Testis (tissue), 3 donors: ENCODE measurements around the gene ABI3BP. TPM values are rescaled to one million over a fixed set of nuclear protein-coding genes. Genes with fewer than 3 reads are reported as not detected.

Source experiments
- DNase-seq: peaks from one replicate; pipeline ENCODE4 v3.0.0-alpha.2; 2019
- H3K27ac ChIP-seq, 2 donors: fragments of 200-600 bp; sonication (generic); one replicate each; pipeline ENCODE4 v1.5.1; 2019
- H3K27me3 ChIP-seq: fragments of 200-600 bp; sonication (generic); one replicate; pipeline ENCODE4 v1.5.1; 2019
- H3K36me3 ChIP-seq: fragments of 200-600 bp; sonication (generic); one replicate; pipeline ENCODE4 v1.5.1; 2017; ENCODE audit warnings: low read depth; ENCODE audit errors: missing control alignments
- H3K4me1 ChIP-seq: fragments of 200-600 bp; sonication (generic); one replicate; pipeline ENCODE4 v1.5.1; 2019
- H3K4me3 ChIP-seq, 2 donors: fragments of 200-600 bp; sonication (generic); one replicate each; pipeline ENCODE4 v1.5.1; 2017 to 2019
- H3K9me3 ChIP-seq: fragments of 200-600 bp; sonication (generic); one replicate; pipeline ENCODE4 v1.5.1; 2017
- POLR2A ChIP-seq: fragments of 450-650 bp; IDR thresholded peaks from one replicate; pipeline ENCODE4 v1.6.1; 2017; ENCODE audit warnings: antibody characterized with exemption, mild to moderate bottlenecking, moderate library complexity
- WGBS, 2 donors: methylation state at CpG; one replicate each; pipeline ENCODE4 v1.1.5; 2018; 5-methylcytosine and 5-hydroxymethylcytosine counted together
- intact Hi-C: fragments of 100-400 bp; cut with DNase I; formaldehyde crosslinking; loops from one replicate; pipeline ENCODE4 v1.15.1; 2023; ENCODE audit warnings: low total_unique reads
- polyA plus RNA-seq: library from polyadenylated mRNA; stranded (reverse); fragments of 350-450 nt; fragmentation: Illumina TruSeq; extraction: RNeasy Lipid Tissue Mini Kit (QIAGEN cat#74804); gene quantifications from one replicate; pipeline ENCODE4 v1.2.3, GENCODE V29; 2014; ENCODE audit warnings: low read depth, low replicate concordance; ENCODE audit not compliant: insufficient read depth
- total RNA-seq, 2 donors: library from RNA; depleted of rRNA; stranded (reverse); fragments of >200 nt; gene quantifications; one replicate each; pipeline ENCODE4 v1.2.3, GENCODE V29; 2016
- TF ChIP-seq, protein P1 (sequence below), 3 experiments: fragments of 450-650 bp in 2 of 3; fragments of 200-600 bp in 1 of 3; sonication (generic) in 1 of 3; IDR thresholded peaks; one replicate each; pipeline ENCODE4 v1.5.1; 2016 to 2019; ENCODE audit warnings: antibody characterized with exemption in 3 of 3, mild to moderate bottlenecking in 2 of 3, moderate library complexity in 1 of 3

Gene ABI3BP
- total and polyA plus RNA-seq, 3 donors from 2014 or later, result 8.7 to 58.2 (median 25.0) TPM

DNA sequence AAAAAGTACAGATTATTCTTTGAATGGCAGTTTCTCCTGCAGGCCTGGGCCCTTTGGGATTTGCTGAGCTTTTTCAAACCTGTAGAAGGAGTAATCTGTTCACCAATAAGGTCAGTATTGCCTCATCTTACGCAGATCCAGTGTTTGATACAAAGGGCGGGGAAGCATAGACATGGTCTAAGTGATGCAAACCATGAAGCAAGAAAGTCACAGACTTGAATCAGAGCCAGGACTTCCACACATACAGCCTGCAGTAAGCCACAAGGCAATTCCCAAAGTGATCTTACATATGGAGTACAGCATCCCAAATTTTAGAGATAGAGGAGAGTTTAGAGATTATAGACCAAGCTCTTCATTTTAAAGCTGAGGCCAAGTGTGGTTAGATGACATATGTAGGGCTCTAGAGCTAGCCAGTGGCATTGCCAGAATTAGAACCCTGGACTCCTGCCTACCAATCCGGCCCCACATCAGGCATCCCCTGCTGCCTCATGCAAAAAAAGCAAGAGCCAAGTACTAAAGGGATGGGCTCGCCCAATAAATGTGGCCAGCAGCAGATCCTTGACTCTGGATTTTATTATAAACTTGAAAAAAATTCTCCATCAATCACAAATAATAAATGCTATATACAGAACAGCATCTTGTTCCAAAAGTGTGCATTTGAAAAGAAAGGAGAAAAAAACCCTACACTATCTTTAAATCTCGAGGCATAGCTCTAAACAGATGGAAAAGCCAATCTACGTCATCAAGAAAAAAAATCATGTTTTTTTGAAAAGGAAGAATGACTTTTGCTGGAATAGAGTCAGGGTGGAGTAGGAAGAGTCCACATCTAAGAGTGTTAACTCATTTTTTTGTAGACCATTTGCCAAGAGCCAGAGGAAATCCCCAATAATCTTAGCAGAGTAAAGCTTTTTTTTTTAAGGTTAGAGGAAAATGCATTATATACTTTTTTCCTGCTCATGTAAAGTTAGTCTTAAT lies 24.0 kb downstream of the ABI3BP start:
- Histone ChIP-seq H3K27me3 (no peaks in the 10 kb centered on the region), H3K27ac (no peak overlapping the region), H3K4me1 (no peaks in the 10 kb centered on the region), H3K36me3 (no peaks in the 10 kb centered on the region), H3K4me3 (no peak overlapping the region), H3K9me3 (no peaks in the 10 kb centered on the region)
- WGBS, 2 donors, result 82 to 96% methylated on average over 6 of the region's 6 CpGs
- DNase-seq, result no peak
- TF ChIP-seq, protein P1, sequence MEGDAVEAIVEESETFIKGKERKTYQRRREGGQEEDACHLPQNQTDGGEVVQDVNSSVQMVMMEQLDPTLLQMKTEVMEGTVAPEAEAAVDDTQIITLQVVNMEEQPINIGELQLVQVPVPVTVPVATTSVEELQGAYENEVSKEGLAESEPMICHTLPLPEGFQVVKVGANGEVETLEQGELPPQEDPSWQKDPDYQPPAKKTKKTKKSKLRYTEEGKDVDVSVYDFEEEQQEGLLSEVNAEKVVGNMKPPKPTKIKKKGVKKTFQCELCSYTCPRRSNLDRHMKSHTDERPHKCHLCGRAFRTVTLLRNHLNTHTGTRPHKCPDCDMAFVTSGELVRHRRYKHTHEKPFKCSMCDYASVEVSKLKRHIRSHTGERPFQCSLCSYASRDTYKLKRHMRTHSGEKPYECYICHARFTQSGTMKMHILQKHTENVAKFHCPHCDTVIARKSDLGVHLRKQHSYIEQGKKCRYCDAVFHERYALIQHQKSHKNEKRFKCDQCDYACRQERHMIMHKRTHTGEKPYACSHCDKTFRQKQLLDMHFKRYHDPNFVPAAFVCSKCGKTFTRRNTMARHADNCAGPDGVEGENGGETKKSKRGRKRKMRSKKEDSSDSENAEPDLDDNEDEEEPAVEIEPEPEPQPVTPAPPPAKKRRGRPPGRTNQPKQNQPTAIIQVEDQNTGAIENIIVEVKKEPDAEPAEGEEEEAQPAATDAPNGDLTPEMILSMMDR (IDR thresholded peaks at IDR 0.05), result no peak
- TF ChIP-seq POLR2A, result no peak
- intact Hi-C loops, result no loop called here

DNA sequence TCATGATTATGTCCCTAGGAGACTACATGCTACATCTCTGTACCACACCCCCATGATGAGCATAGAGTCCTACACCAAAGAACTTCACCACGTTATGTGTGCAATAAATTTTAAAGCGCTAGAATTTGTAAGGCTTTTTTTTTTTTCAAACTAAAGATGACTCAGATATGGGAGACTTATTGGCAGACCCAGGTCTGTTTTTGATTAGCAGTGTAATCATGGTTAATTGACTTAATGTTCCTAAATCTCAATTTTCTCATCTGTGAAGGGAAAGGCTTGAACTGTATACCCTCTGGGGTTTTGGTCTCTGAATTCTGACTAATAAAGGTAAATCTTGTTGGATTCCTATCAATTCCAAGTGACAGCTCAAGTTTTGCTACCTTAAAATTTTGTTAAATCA lies 26.4 kb downstream of the ABI3BP start:
- no peak overlapping the region for H3K4me3 ChIP-seq
- no peaks in the 10 kb centered on the region for H3K27me3 ChIP-seq
- no peak overlapping the region for H3K27ac ChIP-seq
- 80 to 87% methylated on average over 2 of the region's 2 CpGs for WGBS, 2 donors
- DNase-seq, result no peak
- H3K4me1 ChIP-seq, result no peaks in the 10 kb centered on the region
- H3K36me3 ChIP-seq, result no peaks in the 10 kb centered on the region
- H3K9me3 ChIP-seq, result no peaks in the 10 kb centered on the region
- TF ChIP-seq, protein P1 (IDR thresholded peaks at IDR 0.05), result no peak
- no peak for TF ChIP-seq POLR2A
- intact Hi-C loops, result no loop called here

DNA sequence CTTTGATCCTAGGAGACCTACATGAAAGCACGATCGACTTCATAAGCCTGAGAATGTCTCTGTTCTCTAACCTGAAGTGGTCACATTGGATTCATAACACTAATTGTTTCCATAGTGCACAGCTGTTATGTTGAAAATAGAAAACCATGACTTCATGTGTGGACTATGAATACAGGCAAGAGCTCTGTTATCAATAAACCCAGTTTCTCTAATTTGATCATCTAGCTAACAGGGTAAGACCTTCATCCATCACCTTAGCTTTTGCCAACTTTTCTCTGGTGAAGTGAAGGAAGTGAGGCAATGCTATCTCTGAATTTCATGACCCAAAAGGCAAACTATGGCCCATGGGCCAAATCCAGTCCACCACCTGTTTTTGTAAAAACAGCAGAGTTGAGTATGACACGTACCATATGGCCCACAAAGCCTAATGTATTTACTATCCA lies 27.2 kb downstream of the ABI3BP start:
- intact Hi-C loops, result no loop called here
- WGBS, 2 donors, result 76 to 89% methylated on average over 3 of the region's 3 CpGs
- H3K27ac ChIP-seq, result no peak overlapping the region

DNA sequence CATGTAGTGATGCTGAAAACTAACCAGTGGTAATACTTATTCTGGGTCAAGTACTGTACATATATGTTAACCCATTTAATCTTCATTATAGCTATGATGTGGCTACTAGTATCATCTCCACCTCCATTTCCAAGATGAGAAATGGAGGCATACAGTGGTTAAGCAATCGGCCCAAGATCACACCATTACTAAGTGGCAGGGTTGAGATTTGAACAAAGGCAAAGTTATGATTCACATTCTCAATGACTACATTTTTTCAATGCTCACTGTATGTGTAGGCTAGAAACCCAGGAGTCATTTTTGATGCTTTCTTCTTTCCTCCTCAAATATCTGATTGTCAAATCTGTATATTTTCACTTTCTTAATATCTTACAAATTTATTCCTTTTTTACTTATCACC lies 30.2 kb downstream of the ABI3BP start:
- no peak for DNase-seq
- Histone ChIP-seq H3K4me1 (no peaks in the 10 kb centered on the region), H3K27ac (no peak overlapping the region), H3K4me3 (no peak overlapping the region), H3K36me3 (no peaks in the 10 kb centered on the region), H3K9me3 (no peaks in the 10 kb centered on the region), H3K27me3 (no peaks in the 10 kb centered on the region)
- 86 to 100% methylated on average over 1 of the region's 1 CpG for WGBS, 2 donors
- TF ChIP-seq, protein P1 (IDR thresholded peaks at IDR 0.05), result no peak
- no peak for TF ChIP-seq POLR2A
- intact Hi-C loops, result no loop called here

More for the DNA sequence above, 27.2 kb downstream of the ABI3BP start:
- Histone ChIP-seq H3K27me3 (no peaks in the 10 kb centered on the region), H3K36me3 (no peaks in the 10 kb centered on the region), H3K9me3 (no peaks in the 10 kb centered on the region), H3K4me1 (no peaks in the 10 kb centered on the region), H3K4me3 (no peak overlapping the region)
- DNase-seq, result no peak
- TF ChIP-seq, protein P1 (IDR thresholded peaks at IDR 0.05), result no peak
- no peak for TF ChIP-seq POLR2A
